ENCODE measurements around the gene VWF.

The VWF gene

DNA sequence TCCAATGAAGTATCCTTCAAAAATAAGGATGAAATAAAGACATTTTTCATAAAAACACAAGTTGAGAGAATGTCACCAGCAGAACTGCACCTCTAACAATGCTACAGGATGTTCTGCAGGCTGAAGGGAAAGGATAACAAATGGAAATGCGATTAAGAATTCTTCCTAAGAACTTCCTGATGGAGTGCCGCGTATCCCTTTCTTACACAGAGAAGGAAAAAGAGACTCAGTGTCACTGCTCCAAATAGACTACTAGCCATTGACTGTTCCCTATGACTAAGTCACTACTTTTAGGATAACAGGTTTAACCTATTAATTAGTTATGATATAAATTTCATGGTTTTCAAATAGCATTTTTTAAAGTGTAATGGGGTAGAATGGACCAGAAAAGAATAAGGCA lies 182.6 kb downstream of the VWF start:
- TF ChIP-seq, protein P1, sequence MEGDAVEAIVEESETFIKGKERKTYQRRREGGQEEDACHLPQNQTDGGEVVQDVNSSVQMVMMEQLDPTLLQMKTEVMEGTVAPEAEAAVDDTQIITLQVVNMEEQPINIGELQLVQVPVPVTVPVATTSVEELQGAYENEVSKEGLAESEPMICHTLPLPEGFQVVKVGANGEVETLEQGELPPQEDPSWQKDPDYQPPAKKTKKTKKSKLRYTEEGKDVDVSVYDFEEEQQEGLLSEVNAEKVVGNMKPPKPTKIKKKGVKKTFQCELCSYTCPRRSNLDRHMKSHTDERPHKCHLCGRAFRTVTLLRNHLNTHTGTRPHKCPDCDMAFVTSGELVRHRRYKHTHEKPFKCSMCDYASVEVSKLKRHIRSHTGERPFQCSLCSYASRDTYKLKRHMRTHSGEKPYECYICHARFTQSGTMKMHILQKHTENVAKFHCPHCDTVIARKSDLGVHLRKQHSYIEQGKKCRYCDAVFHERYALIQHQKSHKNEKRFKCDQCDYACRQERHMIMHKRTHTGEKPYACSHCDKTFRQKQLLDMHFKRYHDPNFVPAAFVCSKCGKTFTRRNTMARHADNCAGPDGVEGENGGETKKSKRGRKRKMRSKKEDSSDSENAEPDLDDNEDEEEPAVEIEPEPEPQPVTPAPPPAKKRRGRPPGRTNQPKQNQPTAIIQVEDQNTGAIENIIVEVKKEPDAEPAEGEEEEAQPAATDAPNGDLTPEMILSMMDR (IDR thresholded peaks at IDR 0.05; ENCODE audit: control insufficient read depth, insufficient read depth, low read depth, low read length, missing control alignments) = no peak
- DNase-seq (ENCODE audit: low read depth) = no peak
- no peak overlapping the region for H3K4me3 ChIP-seq (ENCODE audit: control insufficient read depth, low read depth, low read length)

DNA sequence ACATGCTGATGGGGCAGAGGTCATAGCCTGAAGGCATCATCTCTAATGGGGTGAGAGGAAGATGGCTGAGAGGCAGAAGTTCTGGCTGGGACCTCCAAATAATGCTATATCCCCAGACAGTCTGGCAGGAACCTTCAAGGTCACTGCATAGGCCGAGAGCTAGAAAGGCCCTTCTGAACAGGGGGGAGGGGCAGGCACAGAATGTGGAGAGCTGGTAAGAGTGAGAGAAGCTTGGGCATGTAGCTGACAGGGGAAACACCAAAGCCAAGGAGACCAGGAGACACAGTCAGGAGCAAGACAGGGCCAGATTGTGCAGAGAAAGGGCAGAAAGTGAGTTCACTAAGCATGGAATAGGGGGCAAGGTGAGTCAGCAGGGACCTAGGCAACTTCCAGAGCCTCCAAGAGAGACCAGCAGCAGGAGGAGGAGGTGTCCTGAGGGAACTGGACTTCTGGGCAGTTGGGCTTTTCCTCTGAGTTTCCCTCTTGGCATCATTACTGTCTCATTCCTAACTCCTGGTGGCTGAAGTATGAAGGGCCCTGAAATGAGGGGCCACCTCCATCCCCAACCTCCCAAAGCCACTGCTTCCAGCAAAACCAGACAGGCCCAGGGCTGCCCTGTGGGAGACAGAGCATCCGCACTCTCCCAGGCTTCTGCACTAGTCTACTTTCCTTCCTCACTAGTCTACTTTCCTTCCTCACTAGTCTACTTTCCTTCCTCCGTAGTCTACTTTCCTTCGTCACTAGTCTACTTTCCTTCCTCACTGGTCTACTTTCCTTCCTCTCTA lies 196.5 kb downstream of the VWF start:
- TF ChIP-seq, protein P1 (IDR thresholded peaks at IDR 0.05; ENCODE audit: control insufficient read depth, insufficient read depth, low read depth, low read length, missing control alignments) = no peak
- no peak overlapping the region for H3K4me3 ChIP-seq (ENCODE audit: control insufficient read depth, low read depth, low read length)
- no peak for DNase-seq (ENCODE audit: low read depth)

DNA sequence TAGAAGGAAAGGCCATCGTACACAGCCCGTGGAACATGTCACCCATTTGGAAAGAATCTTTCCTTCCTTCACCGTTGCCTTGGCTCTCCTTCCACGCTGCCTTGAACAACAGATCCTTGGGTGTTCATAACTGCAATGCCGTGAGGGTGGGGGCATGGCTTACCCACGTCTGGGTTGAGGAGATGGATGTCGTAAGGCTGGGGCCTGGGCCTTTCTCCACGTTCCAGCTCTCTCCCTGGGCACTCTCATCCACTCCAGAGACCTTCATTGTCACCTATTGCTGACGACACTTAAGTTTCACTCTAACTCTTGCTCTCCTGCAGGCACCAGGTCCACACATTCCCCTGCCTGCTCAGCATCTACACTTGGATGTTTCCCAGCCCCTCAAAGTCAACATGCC lies 198.8 kb downstream of the VWF start:
- TF ChIP-seq, protein P1 (IDR thresholded peaks at IDR 0.05; ENCODE audit: control insufficient read depth, insufficient read depth, low read depth, low read length, missing control alignments) = no peak
- no peak overlapping the region for H3K4me3 ChIP-seq (ENCODE audit: control insufficient read depth, low read depth, low read length)
- no peak for DNase-seq (ENCODE audit: low read depth)

DNA sequence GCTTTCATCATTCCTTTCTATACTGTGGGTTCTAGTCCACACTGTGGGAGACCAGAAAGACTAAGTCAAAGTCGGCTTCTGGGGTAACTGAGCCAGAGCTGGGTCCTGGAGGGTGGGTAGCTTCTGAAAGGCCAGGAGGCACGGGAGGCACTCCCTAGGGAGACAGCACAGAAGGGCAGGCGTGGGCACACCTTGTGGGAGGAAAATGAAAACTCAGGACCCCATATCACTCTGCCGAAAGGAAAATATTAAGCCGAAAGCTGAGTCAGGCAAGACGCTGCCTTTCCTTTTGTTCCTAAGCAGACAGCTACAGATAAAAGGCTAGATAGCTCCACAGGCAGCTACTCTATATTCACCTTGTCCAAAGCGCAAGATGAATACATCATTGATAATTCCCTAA lies 200.1 kb downstream of the VWF start:
- TF ChIP-seq, protein P1 (IDR thresholded peaks at IDR 0.05; ENCODE audit: control insufficient read depth, insufficient read depth, low read depth, low read length, missing control alignments) = no peak
- no peak overlapping the region for H3K4me3 ChIP-seq (ENCODE audit: control insufficient read depth, low read depth, low read length)
- DNase-seq (ENCODE audit: low read depth) = no peak

DNA sequence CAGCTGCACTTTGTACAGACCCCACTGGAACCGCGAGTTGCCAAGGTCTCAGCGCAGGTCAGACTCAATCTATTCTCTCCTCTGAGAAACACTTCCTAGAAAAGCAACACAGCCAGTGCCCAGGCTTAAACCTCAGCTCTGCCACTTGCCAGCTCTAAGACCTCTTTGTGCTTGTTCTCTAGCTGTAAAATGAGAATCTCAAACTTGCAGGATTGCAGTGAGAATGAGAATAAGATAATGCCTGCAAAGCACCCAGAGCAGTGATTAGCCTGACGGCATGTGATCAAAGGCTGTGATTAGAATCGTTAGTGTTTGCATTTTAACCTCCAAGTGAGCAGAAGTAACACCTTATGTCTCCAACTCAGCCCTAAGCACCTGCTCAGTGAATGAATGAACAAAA lies 200.7 kb downstream of the VWF start:
- H3K4me3 ChIP-seq (ENCODE audit: control insufficient read depth, low read depth, low read length) = no peak overlapping the region
- DNase-seq (ENCODE audit: low read depth) = no peak
- TF ChIP-seq, protein P1 (IDR thresholded peaks at IDR 0.05; ENCODE audit: control insufficient read depth, insufficient read depth, low read depth, low read length, missing control alignments) = no peak

DNA sequence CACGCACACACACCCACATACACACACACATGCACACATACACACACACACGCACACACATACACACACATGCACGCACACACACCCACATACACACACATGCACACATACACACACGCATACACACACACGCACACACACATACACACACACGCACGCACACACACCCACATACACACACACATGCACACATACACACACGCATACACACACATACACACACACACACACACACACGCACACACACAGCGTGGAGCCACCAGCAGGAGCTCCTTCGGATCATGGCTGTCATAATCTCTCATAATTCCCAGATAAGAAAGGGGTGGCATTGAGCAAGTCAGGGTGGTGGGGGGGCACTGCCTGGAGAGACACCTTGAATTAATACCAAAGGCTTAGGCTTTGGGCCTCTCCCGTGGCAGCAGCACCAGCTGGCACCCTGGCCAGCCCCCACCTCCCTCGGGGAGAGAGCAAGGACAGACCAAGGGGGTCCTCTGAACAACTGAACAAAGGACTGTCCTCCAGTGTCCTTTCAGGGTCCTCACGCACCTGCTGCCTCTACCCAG lies 201.3 kb downstream of the VWF start:
- TF ChIP-seq, protein P1 (IDR thresholded peaks at IDR 0.05; ENCODE audit: control insufficient read depth, insufficient read depth, low read depth, low read length, missing control alignments) = no peak
- DNase-seq (ENCODE audit: low read depth) = no peak
- no peak overlapping the region for H3K4me3 ChIP-seq (ENCODE audit: control insufficient read depth, low read depth, low read length)
